D341Med (cell line): ENCODE results near the gene DHX35.
"Not testable (repeated sequence)": the region's sequence is repeated elsewhere in the genome, so short reads cannot be mapped to it uniquely, and the experiment has no call there.

Experiments
- DNase-seq: peaks from one replicate; pipeline ENCODE4 v3.0.0; 2012; ENCODE audit warnings: low spot score

Gene DHX35

GRCh38 chr20:38979434-38979833 is 17.3 kb downstream of the DHX35 start:
- no peak for DNase-seq

GRCh38 chr20:38979842-38980241 is 17.7 kb downstream of the DHX35 start:
- no peak for DNase-seq

- DNase-seq: no peak
These were observed 20.1 kb downstream of the DHX35 start for GRCh38 chr20:38982291-38982690.

GRCh38 chr20:38985060-38985459 is 22.9 kb downstream of the DHX35 start:
- no peak for DNase-seq

DNA sequence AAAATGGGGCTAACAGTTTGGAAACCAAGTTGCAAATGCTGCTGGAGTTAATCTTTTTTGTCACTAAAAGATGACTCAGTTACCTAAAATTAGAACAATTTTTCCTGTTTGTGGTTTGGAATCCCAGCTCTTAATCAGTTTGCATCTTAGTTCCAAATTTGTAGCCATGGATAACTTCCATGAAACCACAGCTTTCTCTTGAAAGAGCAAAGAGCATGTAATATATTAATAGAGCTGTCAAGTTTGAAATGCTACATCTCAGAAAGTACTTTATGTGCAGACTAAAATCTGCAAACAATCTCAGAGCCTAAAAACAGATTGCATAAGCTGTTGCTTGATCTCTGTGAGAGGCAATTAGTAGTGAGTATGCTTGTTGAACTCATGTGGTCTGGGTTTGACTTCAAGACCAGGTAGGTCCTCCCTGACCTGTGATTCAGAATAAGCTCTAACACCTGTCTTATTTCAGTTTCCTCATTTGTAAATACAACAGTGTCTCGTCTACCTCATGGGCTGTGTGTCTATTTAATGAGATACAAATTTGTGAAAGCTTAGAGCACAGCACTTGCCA is 23.5 kb downstream of the DHX35 start:
- no peak for DNase-seq

GRCh38 chr20:38986663-38987062 is 24.5 kb downstream of the DHX35 start:
- no peak for DNase-seq

DNA sequence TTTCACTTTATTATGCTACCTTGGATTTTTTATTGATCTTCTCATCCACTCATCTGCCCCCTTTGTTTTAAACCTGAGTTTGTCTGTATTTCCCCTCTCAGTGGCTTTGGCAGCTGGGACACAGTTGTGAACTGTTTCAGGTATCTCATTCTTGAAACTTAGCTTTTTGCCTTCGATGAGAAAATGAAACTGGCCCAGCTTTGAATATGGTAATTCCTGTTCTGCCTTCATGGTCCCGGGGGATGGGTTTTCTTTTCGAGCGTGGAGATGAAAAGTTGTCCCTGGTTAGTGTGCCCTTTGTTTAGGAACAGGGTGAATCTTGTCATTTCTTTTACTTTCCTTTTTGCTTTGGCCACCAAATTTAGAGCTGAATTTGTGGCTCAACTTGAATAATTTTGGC is 25.6 kb downstream of the DHX35 start:
- DNase-seq: no peak

- no peak for DNase-seq
These were observed 28.6 kb downstream of the DHX35 start for GRCh38 chr20:38990728-38991127.

GRCh38 chr20:38991814-38992704 is 29.9 kb downstream of the DHX35 start:
- DNase-seq: no peak

DNA sequence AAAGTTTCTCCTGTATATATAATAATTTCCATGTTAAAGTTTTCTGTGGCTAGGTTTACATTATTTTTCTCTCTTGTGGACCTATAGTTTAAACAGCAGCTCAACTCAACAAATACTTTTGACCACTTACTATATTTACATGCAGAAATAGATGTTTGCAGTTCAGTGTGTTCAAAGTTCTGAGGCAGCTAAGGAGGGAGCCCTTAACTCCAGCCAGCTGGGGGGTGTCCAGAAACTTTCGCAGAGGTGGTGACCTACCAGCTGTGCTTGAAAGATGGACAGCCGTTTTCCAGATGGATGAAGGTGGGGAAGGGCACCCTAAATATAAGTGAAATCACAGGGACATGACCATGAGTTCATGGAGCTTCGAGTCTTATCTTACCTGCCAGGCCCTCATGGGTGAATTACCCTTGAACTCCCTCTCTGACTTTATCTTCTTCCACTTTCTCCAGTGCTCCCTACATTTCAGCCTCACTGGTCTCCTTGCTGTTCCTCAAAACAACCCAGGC is 33.4 kb downstream of the DHX35 start:
- no peak for DNase-seq

GRCh38 chr20:38996866-38997265 is 34.7 kb downstream of the DHX35 start:
- not testable (repeated sequence) for DNase-seq

DNA sequence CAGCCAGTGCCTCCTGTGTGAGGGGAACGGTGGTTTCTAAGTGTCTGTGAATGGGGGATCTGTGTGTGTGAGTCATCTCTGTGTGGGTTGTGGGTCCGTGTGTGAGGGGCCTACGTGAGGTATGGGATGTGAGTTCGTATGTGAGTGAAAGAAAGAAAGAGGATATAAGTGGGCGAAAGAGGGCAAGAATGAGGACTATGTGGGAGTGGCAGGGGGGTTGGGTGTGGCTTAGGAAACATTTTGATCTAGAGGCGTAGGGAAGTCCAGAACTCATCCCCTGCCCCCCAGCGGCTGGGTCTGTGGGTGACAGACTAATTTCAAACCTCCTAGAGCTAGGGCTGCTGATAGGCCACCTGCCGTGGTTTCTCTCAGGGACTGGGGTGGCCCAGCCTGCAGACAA is 35.5 kb downstream of the DHX35 start:
- no peak for DNase-seq

DNA sequence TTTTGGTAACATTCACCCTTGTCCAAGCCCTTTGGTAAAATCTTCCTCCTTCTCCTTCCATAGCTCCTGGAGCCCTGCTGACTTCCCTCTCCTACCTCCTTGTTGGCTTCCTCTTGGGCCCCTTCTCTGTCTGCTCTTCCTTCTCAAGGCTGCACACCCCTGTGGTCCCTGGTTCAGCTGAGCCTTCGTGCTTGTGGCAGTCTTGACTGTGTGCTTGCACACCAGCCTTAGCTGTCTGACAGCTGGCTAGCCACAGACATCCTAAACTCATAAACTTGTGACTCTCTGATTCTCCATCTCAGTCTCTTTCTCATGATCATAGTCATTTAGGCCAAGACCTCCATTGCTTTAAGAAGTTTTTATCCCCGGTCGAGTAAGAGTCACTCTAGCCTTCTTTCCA is 37.1 kb downstream of the DHX35 start:
- no peak for DNase-seq

- DNase-seq: no peak
These were observed 38.1 kb downstream of the DHX35 start for GRCh38 chr20:38999965-39000910.

GRCh38 chr20:39004508-39004907 is 42.4 kb downstream of the DHX35 start:
- no peak for DNase-seq

DNA sequence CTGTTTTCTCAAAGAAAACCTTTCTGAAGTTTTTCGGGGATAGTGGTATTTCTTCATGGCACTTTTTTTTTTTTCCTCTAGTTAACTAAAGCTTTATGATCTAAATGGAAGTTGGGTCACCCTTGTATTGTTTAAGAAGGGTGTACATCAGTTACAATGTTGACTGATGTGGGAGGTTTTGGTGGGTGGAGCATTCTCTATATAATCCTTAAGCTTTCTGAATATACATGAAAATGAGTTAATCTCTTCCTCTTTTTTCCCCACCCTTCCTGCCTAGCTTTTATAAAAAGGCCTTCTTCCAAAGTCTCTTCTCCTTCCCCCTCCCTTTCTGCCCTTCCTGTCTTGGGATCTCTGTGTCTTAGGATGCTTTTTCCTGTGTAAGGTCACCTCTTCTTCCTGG is 47.2 kb downstream of the DHX35 start:
- no peak for DNase-seq

- no peak for DNase-seq
These were observed 48.4 kb downstream of the DHX35 start for GRCh38 chr20:39010496-39010895.

DNA sequence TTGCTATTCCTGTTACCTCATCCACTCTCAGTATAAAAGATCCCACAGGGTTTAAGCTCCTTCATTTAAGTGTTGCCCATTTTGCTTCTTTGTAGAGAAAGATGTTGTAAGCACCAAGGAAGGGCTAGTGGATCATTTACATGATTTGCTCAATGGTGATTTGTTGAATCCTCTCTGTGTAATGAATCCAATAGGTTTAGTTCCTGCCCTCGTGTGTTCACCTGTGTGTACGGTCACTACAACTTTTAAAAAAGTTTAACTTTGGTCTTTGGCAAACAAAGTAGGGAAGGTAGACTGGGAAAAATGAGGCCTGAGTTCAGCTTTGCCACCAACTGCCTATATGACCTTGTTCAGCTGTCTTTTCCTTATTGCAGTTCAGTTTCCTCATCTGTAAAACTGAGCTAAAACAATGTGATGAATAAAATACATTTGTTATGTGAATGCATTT is 51.5 kb downstream of the DHX35 start:
- DNase-seq: no peak

DNA sequence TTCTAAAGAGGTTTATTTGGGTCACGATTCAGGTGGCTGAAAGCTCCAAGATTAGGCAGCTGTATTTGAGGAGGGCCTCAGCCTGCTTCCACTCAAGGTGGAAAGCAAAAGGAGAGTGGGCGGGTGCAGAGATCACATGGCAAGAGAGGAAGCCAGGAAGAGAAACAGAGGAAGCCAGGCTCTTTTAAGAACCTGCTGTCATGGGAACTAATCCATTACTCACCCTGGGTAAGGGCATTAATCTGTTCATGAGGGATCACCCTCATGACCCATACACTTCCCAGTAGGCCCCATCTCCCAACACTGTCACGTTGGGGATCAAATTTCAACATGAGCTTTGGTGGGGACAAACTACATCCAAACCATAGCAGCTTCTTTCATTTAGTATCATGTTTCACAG is 53.9 kb downstream of the DHX35 start:
- DNase-seq: no peak

DNA sequence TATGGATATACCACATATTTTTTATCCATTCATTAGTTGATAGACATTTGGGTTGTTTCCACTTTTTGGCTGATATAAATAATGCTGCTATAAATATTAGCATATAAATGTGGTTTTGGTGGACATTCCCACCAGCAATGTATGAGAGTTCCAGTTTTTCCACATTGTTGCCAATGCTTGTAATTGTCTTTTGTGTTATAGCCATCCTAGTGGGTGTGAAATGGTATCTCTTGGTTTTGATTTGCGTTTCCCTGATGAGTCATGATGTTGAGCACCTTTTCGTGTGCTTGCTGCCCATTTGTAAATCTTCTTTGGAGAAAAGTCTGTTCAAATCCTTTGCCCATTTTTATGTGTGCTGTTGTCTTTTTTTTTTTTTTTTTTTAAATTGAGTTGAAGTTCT is 54.4 kb downstream of the DHX35 start:
- DNase-seq: no peak

DNA sequence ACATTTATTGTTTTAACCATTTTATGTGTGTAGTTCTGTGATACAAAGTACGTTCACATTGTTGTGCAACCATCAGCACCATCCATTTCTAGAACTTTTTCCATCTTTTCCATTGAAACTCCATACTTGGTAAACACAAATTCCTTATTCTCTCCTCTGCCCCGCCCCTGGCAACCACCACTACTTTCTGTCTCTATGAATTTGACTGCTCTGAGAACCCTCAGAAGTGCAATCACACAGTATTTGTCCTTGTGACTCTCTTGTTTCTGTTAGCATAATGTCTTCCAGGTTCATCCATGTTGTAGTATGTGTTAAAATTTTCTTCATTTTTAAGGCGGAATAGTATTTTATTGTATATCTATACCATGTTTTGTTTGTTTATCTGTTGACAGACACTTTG is 56.9 kb downstream of the DHX35 start:
- DNase-seq: no peak

DNA sequence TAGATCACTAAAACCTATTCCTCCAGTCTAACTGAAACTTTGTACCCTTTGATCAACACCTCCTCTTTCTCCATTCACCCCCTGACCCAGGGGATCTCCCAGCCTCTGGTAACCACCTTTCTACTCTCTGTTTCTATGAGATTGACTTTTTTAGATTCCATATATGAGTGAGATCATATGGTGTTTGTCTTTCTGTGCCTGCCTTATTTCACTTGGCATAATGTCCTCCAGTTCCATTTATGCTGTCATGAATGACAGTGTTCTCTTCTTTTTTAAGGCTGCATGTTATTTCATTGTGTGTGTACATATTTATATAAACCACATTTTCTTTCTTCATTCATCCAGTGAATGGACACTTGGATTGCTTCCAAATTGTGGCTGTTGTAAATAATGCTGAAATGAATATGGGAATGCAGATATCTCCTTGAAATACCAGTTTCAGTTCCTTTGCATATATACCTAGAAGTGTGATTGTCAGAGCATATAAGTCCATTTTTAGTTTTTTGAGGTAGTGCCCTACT is 57.7 kb downstream of the DHX35 start:
- DNase-seq: no peak
